Dendritic cell treated with granulocyte-macrophage colony-stimulating factor and Interleukin-4, amounts not matched to agents 40 ng/mL and 50 ng/mL, for 4 days (primary cell): ENCODE results near the gene SIDT1.

ENCODE experiments used
- H3K27ac Mint-ChIP-seq: one replicate; pipeline ENCODE4 v1.8.0; 2022; ENCODE audit warnings: mild to moderate bottlenecking, mixed read lengths
- H3K27me3 Mint-ChIP-seq: one replicate; pipeline ENCODE4 v1.8.0; 2022; ENCODE audit warnings: mild to moderate bottlenecking, mixed read lengths
- H3K36me3 Mint-ChIP-seq: one replicate; pipeline ENCODE4 v1.8.0; 2022; ENCODE audit warnings: low read depth, mixed read lengths
- H3K4me1 Mint-ChIP-seq: one replicate; pipeline ENCODE4 v1.8.0; 2022; ENCODE audit warnings: low read depth, mixed read lengths
- H3K4me3 Mint-ChIP-seq: one replicate; pipeline ENCODE4 v1.8.0; 2022; ENCODE audit warnings: mild to moderate bottlenecking, moderate library complexity, mixed read lengths
- H3K9me3 Mint-ChIP-seq: one replicate; pipeline ENCODE4 v1.8.0; 2022; ENCODE audit warnings: mixed read lengths
- intact Hi-C: fragments of 100-400 bp; cut with micrococcal nuclease; formaldehyde crosslinking; loops from one replicate; pipeline ENCODE4 v1.15.0; 2022

Gene SIDT1

GRCh38 chr3:113556946-113557335 is 24.6 kb downstream of the SIDT1 start:
- Mint-ChIP-seq H3K27me3 (no peaks in the 10 kb centered on the region), H3K36me3 (no peaks in the 10 kb centered on the region), H3K9me3 (no peaks in the 10 kb centered on the region), H3K27ac (no peak overlapping the region), H3K4me1 (no peaks in the 10 kb centered on the region), H3K4me3 (no peak overlapping the region)
- intact Hi-C loops = no loop called here

GRCh38 chr3:113557374-113557773 is 25.0 kb downstream of the SIDT1 start:
- Mint-ChIP-seq H3K27ac (no peak overlapping the region), H3K4me3 (no peak overlapping the region), H3K27me3 (no peaks in the 10 kb centered on the region), H3K4me1 (no peaks in the 10 kb centered on the region), H3K9me3 (no peaks in the 10 kb centered on the region), H3K36me3 (no peaks in the 10 kb centered on the region)
- intact Hi-C loops = no loop called here

DNA sequence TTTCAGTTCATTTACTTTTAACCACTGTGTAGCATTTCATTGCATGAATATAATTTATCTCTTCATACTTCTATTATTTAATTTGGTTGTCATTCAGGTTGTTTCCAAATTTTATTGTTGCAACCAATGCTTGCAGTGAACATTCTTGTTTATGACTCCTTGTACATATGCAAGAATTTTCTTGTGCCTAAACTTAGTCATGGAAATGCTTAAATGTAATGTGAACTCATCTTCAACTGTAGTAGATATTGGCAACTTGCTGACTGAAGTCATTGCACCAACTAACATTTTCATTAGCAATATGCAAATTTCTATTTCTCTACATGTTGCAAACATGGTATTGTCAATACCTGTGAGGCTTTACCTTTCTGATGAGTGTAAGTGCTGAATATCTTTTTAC is 26.7 kb downstream of the SIDT1 start:
- H3K4me3 Mint-ChIP-seq = no peak overlapping the region
- H3K9me3 Mint-ChIP-seq = no peaks in the 10 kb centered on the region
- no peaks in the 10 kb centered on the region for H3K27me3 Mint-ChIP-seq
- intact Hi-C loops = no loop called here
- H3K27ac Mint-ChIP-seq = no peak overlapping the region
- H3K4me1 Mint-ChIP-seq = no peaks in the 10 kb centered on the region
- H3K36me3 Mint-ChIP-seq = no peaks in the 10 kb centered on the region

GRCh38 chr3:113560271-113560670 is 27.9 kb downstream of the SIDT1 start:
- no peak overlapping the region for H3K4me3 Mint-ChIP-seq
- intact Hi-C loops = no loop called here
- no peaks in the 10 kb centered on the region for H3K9me3 Mint-ChIP-seq
- no peaks in the 10 kb centered on the region for H3K36me3 Mint-ChIP-seq
- H3K27ac Mint-ChIP-seq = no peak overlapping the region
- no peaks in the 10 kb centered on the region for H3K27me3 Mint-ChIP-seq
- no peaks in the 10 kb centered on the region for H3K4me1 Mint-ChIP-seq

GRCh38 chr3:113560831-113561623 is 28.7 kb downstream of the SIDT1 start:
- intact Hi-C loops = no loop called here
- Mint-ChIP-seq H3K27me3 (no peaks in the 10 kb centered on the region), H3K9me3 (no peaks in the 10 kb centered on the region), H3K4me3 (no peak overlapping the region), H3K36me3 (no peaks in the 10 kb centered on the region), H3K4me1 (no peaks in the 10 kb centered on the region), H3K27ac (no peak overlapping the region)

DNA sequence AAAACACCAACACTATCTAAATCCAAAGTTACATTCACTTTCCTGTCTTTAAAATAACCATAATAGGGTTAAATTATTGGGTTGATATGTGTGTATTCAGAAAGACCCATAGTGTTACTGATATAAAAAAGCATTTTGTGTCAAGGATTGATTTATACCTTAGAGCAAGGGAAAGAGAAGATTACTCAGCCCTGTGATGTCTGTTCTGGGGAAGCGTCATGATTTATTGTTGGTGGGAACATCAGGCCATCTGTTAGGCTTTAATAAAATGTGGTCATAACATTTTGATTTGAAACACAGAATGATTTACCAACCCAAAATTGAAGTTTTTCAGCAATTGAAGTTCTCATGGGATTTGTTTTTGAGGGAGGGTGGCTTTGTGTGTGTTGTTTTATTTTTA is 33.2 kb downstream of the SIDT1 start:
- Mint-ChIP-seq H3K4me1 (no peaks in the 10 kb centered on the region), H3K27me3 (no peaks in the 10 kb centered on the region), H3K9me3 (no peaks in the 10 kb centered on the region), H3K4me3 (no peak overlapping the region), H3K27ac (no peak overlapping the region), H3K36me3 (no peaks in the 10 kb centered on the region)
- intact Hi-C loops = no loop called here

DNA sequence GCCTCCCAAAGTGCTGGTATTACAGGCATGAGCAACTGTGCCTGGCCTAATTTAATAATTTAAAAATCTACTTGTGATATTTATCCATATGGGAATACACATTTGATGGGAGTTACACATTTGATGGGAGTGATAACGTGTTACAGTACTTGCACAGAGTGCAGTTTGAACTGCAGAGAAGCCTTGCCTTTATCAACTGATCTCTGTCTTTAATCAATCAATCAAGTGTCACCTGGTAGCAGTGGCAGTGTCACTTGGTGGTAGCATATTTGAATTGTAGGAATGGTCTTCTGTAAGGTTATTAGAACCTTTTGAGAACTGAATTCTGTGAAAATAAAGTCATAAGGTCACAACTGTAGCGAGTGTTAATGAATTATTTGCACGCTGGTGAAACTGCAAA is 37.8 kb downstream of the SIDT1 start:
- no peak overlapping the region for H3K4me3 Mint-ChIP-seq
- no peaks in the 10 kb centered on the region for H3K9me3 Mint-ChIP-seq
- no peak overlapping the region for H3K27ac Mint-ChIP-seq
- no peaks in the 10 kb centered on the region for H3K36me3 Mint-ChIP-seq
- peaks cover 2% of the 10 kb centered on the region for H3K27me3 Mint-ChIP-seq
- no peaks in the 10 kb centered on the region for H3K4me1 Mint-ChIP-seq
- intact Hi-C loops = no loop called here

GRCh38 chr3:113571360-113571759 is 39.0 kb downstream of the SIDT1 start:
- Mint-ChIP-seq H3K27ac (no peak overlapping the region), H3K27me3 (peaks cover 2% of the 10 kb centered on the region), H3K4me1 (no peaks in the 10 kb centered on the region), H3K9me3 (no peaks in the 10 kb centered on the region), H3K36me3 (no peaks in the 10 kb centered on the region), H3K4me3 (no peak overlapping the region)
- intact Hi-C loops = no loop called here

DNA sequence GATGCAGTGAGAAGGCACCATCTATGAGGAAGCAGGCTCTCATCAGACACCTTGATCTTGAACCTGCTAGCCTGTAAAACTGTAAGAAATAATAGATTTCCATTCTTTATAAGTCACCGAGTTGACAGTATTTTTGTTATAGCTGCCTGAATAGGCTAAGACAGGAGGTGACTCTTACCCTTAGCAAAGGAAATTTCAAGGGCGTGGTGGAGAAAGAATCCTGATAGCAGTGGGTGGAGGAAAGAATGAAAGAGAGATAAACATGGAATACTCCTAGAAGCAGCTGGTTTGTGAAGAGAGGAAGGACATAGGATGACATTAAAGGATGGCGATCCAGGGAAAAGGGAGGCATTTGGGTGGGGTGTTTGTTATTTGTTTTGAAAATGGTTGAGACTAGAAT is 41.4 kb downstream of the SIDT1 start:
- Mint-ChIP-seq H3K27ac (no peak overlapping the region), H3K9me3 (no peaks in the 10 kb centered on the region), H3K36me3 (no peaks in the 10 kb centered on the region), H3K4me1 (no peaks in the 10 kb centered on the region), H3K4me3 (no peak overlapping the region), H3K27me3 (peaks cover 2% of the 10 kb centered on the region)
- intact Hi-C loops = no loop called here

DNA sequence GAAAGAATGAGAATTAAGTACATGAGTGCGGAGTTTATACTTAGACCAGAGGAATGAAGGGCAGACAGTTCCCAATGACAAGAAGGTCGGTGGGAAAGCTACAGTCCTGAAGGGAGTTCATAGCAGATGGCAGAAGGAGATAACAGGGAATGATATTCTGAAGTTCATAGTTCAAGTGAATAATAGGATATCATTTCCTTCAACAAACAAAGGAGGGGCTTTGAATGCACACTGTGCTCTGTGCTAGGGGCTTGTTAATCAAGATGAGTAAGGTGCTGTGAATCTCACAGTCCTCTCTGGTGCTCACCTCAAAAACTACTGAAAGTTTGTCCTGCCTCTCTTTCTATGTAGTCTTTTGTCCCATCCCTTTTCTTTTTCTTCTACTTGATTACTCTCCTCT is 41.9 kb downstream of the SIDT1 start:
- Mint-ChIP-seq H3K27me3 (peaks cover 2% of the 10 kb centered on the region), H3K4me1 (no peaks in the 10 kb centered on the region), H3K4me3 (no peak overlapping the region), H3K27ac (no peak overlapping the region), H3K36me3 (no peaks in the 10 kb centered on the region), H3K9me3 (no peaks in the 10 kb centered on the region)
- intact Hi-C loops = no loop called here

GRCh38 chr3:113575206-113575605 is 42.9 kb downstream of the SIDT1 start:
- Mint-ChIP-seq H3K36me3 (no peaks in the 10 kb centered on the region), H3K4me3 (no peak overlapping the region), H3K27me3 (peaks cover 2% of the 10 kb centered on the region), H3K4me1 (no peaks in the 10 kb centered on the region), H3K9me3 (no peaks in the 10 kb centered on the region), H3K27ac (no peak overlapping the region)
- intact Hi-C loops = loop anchor here (5.0 kb wide), 1 partner anchor 523 kb away; no protein-coding TSS in a partner anchor

DNA sequence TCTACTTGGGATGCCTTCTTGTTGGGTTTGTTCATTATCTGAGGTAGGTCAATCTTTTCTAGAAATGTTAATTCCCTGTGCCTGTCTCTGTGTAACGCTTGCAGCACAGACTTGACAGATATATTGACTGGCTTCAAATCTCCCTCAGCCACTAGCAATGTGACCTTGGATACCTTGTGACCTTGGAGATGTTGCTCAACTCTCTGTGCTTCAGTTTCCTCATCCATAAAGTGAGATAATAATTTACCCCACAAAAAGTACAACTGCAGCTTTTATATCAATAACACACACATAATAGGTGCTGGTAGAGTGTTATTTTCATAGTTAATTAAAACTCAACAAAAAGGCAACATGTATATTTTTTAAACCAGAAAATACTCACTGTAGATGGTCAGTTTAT is 52.9 kb downstream of the SIDT1 start:
- Mint-ChIP-seq H3K9me3 (no peaks in the 10 kb centered on the region), H3K27ac (no peak overlapping the region), H3K4me1 (no peaks in the 10 kb centered on the region), H3K27me3 (no peaks in the 10 kb centered on the region), H3K36me3 (no peaks in the 10 kb centered on the region), H3K4me3 (no peak overlapping the region)
- intact Hi-C loops = no loop called here

- intact Hi-C loops = no loop called here
- H3K27ac Mint-ChIP-seq = no peak overlapping the region
- H3K4me3 Mint-ChIP-seq = no peak overlapping the region
- H3K9me3 Mint-ChIP-seq = no peaks in the 10 kb centered on the region
- no peaks in the 10 kb centered on the region for H3K36me3 Mint-ChIP-seq
- H3K27me3 Mint-ChIP-seq = no peaks in the 10 kb centered on the region
- no peaks in the 10 kb centered on the region for H3K4me1 Mint-ChIP-seq
These were observed 53.4 kb downstream of the SIDT1 start for GRCh38 chr3:113585720-113586119.

GRCh38 chr3:113588806-113589205 is 56.5 kb downstream of the SIDT1 start:
- Mint-ChIP-seq H3K9me3 (no peaks in the 10 kb centered on the region), H3K27ac (no peak overlapping the region), H3K4me1 (no peaks in the 10 kb centered on the region), H3K4me3 (no peak overlapping the region), H3K36me3 (no peaks in the 10 kb centered on the region), H3K27me3 (no peaks in the 10 kb centered on the region)
- intact Hi-C loops = no loop called here

DNA sequence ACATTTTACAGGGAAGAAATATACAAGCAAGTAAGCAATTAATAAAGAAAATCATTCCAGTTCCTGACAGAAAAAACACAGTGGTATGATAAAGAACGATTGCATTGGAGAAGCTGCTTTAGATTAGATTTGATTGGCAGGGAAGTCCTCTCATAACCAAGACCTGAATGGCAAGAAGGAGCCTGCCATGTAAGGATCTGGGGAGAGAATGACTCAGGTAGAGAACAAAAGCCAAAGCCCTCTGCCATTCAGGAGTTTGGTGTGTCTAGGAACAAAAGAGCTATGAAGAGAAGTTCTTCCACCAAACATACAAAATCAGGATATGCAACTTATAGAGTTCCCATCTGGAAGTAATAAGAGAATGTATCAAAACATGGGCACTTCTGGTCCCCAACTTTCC is 57.6 kb downstream of the SIDT1 start:
- H3K9me3 Mint-ChIP-seq = no peaks in the 10 kb centered on the region
- H3K36me3 Mint-ChIP-seq = no peaks in the 10 kb centered on the region
- intact Hi-C loops = no loop called here
- H3K4me3 Mint-ChIP-seq = no peak overlapping the region
- no peaks in the 10 kb centered on the region for H3K27me3 Mint-ChIP-seq
- no peaks in the 10 kb centered on the region for H3K4me1 Mint-ChIP-seq
- H3K27ac Mint-ChIP-seq = no peak overlapping the region
